ENCODE results near the gene PTPRG.

DNA sequence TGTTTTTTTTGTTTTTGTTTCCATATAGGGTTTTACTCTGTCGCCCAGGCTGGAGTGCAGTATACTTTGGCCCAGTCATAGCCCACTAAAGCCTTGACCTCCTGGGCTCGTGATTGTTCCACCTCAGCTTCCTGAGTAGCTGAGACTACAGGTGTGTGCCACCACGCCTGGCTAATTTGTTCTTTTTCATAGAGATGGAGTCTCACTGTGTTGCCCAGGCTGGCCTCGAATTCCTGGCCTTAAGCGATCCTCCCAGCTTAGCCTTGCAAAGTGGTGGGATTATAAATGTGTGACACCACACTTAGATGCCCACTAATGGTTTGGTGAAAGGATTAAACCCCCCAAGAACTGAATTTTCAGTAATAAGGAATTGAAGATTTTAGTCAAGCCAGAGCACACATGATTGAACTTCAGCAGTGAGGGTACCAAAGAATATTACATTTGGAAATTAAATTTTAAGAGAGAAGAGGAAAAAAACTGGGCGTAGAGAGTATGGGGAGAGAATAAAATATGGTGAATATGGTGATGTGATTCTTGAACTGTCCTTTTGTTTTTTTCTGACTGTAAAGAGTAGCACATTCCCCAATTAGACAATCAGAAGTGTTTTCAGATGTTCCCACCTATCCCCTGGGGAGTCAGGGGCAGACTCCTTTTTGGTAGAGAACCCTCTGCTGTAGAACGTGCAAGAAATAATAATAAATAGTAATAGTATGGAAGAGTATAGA lies 208.1 kb downstream of the PTPRG start:
- TF ChIP-seq CTCF (IDR thresholded peaks at IDR 0.05 in 2 of 3, conservative IDR thresholded peaks at IDR 0.05 in 1 of 3; ENCODE audit: control insufficient read depth in 2 of 3, extremely low read depth in 1 of 3, insufficient read depth in 1 of 3, low read depth in 3 of 3, low read length in 3 of 3) (no peak), USF2 (IDR thresholded peaks at IDR 0.05; ENCODE audit: borderline replicate concordance, low read depth, low read length) (no peak), ASH2L (IDR thresholded peaks at IDR 0.05; ENCODE audit: borderline replicate concordance, low read depth) (no peak), TCF7 (IDR thresholded peaks at IDR 0.05; ENCODE audit: borderline replicate concordance) (no peak)
